OCI-LY7 (cell line): Measurements from ENCODE around the gene IRX3. TPM values are rescaled to one million over a fixed set of nuclear protein-coding genes. Genes with fewer than 3 reads are reported as not detected.

Experiments
- BruUV-seq: library from RNA; stranded (reverse); fragments of 400-500 nt; replicated peaks from 2 replicates; lab custom pipeline; 2021; lab: Mats Ljungman, UMichigan
- CTCF ChIA-PET: fragments of 300-600 bp; sonication (Branson Sonifier 250); formaldehyde crosslinking; loops from one replicate; lab custom pipeline; 2022; ENCODE audit warnings: antibody characterized with exemption; ENCODE audit not compliant: unreplicated experiment; lab: Charles Lee
- POLR2A ChIA-PET: fragments of 300-600 bp; sonication (Branson Sonifier 250); formaldehyde crosslinking; loops from one replicate; lab custom pipeline; 2022; ENCODE audit warnings: antibody characterized with exemption; lab: Charles Lee
- DNase-seq: peaks from one replicate; pipeline ENCODE4 v3.0.0-alpha.2; 2015; ENCODE audit warnings: low spot score
- H2AFZ ChIP-seq: fragments of 200-600 bp; sonication (generic), shearing (Covaris generic); 2 replicates; pipeline ENCODE4 v1.6.1; 2014; ENCODE audit warnings: mild to moderate bottlenecking, antibody characterized with exemption, low read length, moderate library complexity
- H3K27ac ChIP-seq: fragments of 200-600 bp; sonication (generic); 2 replicates; pipeline ENCODE4 v1.5.1; 2014; ENCODE audit warnings: mixed run types, low read depth, mild to moderate bottlenecking, moderate library complexity, low read length, inconsistent platforms; ENCODE audit not compliant: poor library complexity, severe bottlenecking
- H3K36me3 ChIP-seq: fragments of 200-600 bp; sonication (generic); 2 replicates; pipeline ENCODE4 v1.6.1; 2014; ENCODE audit warnings: mild to moderate bottlenecking, antibody characterized with exemption, low read length, moderate library complexity, mixed read lengths; ENCODE audit not compliant: insufficient read depth
- H3K4me1 ChIP-seq: fragments of 200-600 bp; sonication (generic); 2 replicates; pipeline ENCODE4 v1.5.1; 2014; ENCODE audit warnings: mild to moderate bottlenecking, low read length; ENCODE audit not compliant: insufficient read depth, poor library complexity, severe bottlenecking
- H3K4me2 ChIP-seq: fragments of 200-600 bp; sonication (generic); 2 replicates; pipeline ENCODE4 v1.6.1; 2014; ENCODE audit warnings: mild to moderate bottlenecking, low read length
- H3K4me3 ChIP-seq: fragments of 200-600 bp; sonication (generic); 2 replicates; pipeline ENCODE4 v1.5.1; 2014; ENCODE audit warnings: mild to moderate bottlenecking, low read depth, low read length; ENCODE audit not compliant: poor library complexity, severe bottlenecking
- H3K79me2 ChIP-seq: fragments of 200-600 bp; sonication (generic); 2 replicates; pipeline ENCODE4 v1.6.1; 2016; ENCODE audit warnings: low read depth, mild to moderate bottlenecking, low read length, moderate library complexity, mixed read lengths; ENCODE audit not compliant: insufficient read depth
- H3K9me2 ChIP-seq: fragments of 200-600 bp; sonication (generic); 2 replicates; pipeline ENCODE4 v1.6.1; 2016; ENCODE audit warnings: mild to moderate bottlenecking, low read length, mixed read lengths; ENCODE audit not compliant: insufficient read depth
- H3K9me3 ChIP-seq: fragments of 200-600 bp; sonication (generic); 2 replicates; pipeline ENCODE4 v1.6.1; 2014; ENCODE audit warnings: mild to moderate bottlenecking, mixed run types, low read length, mixed read lengths
- H4K20me1 ChIP-seq: fragments of 200-600 bp; sonication (generic); 2 replicates; pipeline ENCODE4 v1.6.1; 2014; ENCODE audit warnings: mild to moderate bottlenecking, antibody characterized with exemption, low read length, moderate library complexity, mixed read lengths; ENCODE audit not compliant: insufficient read depth
- CTCF ChIP-seq: fragments of 200-600 bp; sonication (generic); conservative IDR thresholded peaks from 2 replicates; pipeline ENCODE4 v1.5.1; 2014; ENCODE audit warnings: mild to moderate bottlenecking, antibody characterized with exemption, low read length, moderate library complexity, mixed read lengths
- EZH2phosphoT487 ChIP-seq: fragments of 200-600 bp; sonication (generic); IDR thresholded peaks from 2 replicates; pipeline ENCODE4 v1.6.1; 2018; ENCODE audit warnings: low read depth, borderline replicate concordance, mild to moderate bottlenecking, mixed run types, antibody characterized with exemption, low read length, moderate library complexity, mixed read lengths
- intact Hi-C: fragments of 100-400 bp; cut with micrococcal nuclease; formaldehyde crosslinking; loops from one replicate; pipeline ENCODE4 v1.10.0; 2022; ENCODE audit not compliant: unreplicated experiment
- total RNA-seq, 2 experiments: library from RNA; depleted of rRNA in 1 of 2; stranded (reverse); fragments of >200 nt in 1 of 2; shearing (Covaris generic) in 1 of 2; gene quantifications; 2 replicates each; pipeline ENCODE4 v1.2.3, GENCODE V29; 2014 to 2022

IRX3 gene
- total RNA-seq, 2 experiments from 2014 or later = not detected

- Histone ChIP-seq H3K9me2 (no peaks in the 10 kb centered on the region), H3K4me3 (no peak overlapping the region), H2AFZ (no peak overlapping the region), H3K79me2 (no peaks in the 10 kb centered on the region), H4K20me1 (no peaks in the 10 kb centered on the region), H3K27ac (no peak overlapping the region), H3K4me1 (no peaks in the 10 kb centered on the region), H3K9me3 (no peaks in the 10 kb centered on the region), H3K4me2 (no peak overlapping the region), H3K36me3 (no peaks in the 10 kb centered on the region)
- ChIA-PET CTCF (no interaction called here), POLR2A (interaction anchor here (0.6 kb wide), 1 partner anchor 9 kb away, joined by 3 read pairs; no protein-coding TSS in a partner anchor)
- DNase-seq = no peak
- no peak for TF ChIP-seq EZH2phosphoT487
- TF ChIP-seq CTCF = no peak
- BruUV-seq = no TSS peak
- intact Hi-C loops = no loop called here
These were observed 44.8 kb upstream of the IRX3 start for GRCh38 chr16:54331241-54332002.

GRCh38 chr16:54327609-54328008, 41.0 kb upstream of the IRX3 start:
- no peak overlapping the region for H2AFZ ChIP-seq
- H3K36me3 ChIP-seq = no peaks in the 10 kb centered on the region
- no peaks in the 10 kb centered on the region for H3K9me3 ChIP-seq
- no peaks in the 10 kb centered on the region for H3K79me2 ChIP-seq
- no peak overlapping the region for H3K4me2 ChIP-seq
- no peaks in the 10 kb centered on the region for H3K9me2 ChIP-seq
- no peak overlapping the region for H3K27ac ChIP-seq
- BruUV-seq = no TSS peak
- H3K4me1 ChIP-seq = no peaks in the 10 kb centered on the region
- TF ChIP-seq EZH2phosphoT487 = no peak
- TF ChIP-seq CTCF = no peak
- ChIA-PET CTCF (no interaction called here), POLR2A (no interaction called here)
- H4K20me1 ChIP-seq = no peaks in the 10 kb centered on the region
- no peak overlapping the region for H3K4me3 ChIP-seq
- intact Hi-C loops = no loop called here
- DNase-seq = no peak

- Histone ChIP-seq H3K4me1 (no peaks in the 10 kb centered on the region), H3K4me2 (no peak overlapping the region), H3K4me3 (no peak overlapping the region), H2AFZ (no peak overlapping the region), H4K20me1 (no peaks in the 10 kb centered on the region), H3K79me2 (no peaks in the 10 kb centered on the region), H3K27ac (no peak overlapping the region), H3K9me2 (no peaks in the 10 kb centered on the region), H3K9me3 (no peaks in the 10 kb centered on the region), H3K36me3 (no peaks in the 10 kb centered on the region)
- POLR2A ChIA-PET = interaction anchor here (0.7 kb wide), 2 partner anchors 11 to 41 kb away, joined by 3 to 4 read pairs; no protein-coding TSS in a partner anchor
- DNase-seq = no peak
- no TSS peak for BruUV-seq
- intact Hi-C loops = no loop called here
- CTCF ChIA-PET = no interaction called here
- no peak for TF ChIP-seq EZH2phosphoT487
- TF ChIP-seq CTCF = no peak
These were observed 39.7 kb upstream of the IRX3 start for GRCh38 chr16:54326266-54326662.
